ENCODE results near the gene PDE2A.

The PDE2A gene

GRCh38 chr11:72623052-72623451 is 51.2 kb downstream of the PDE2A start:
- H3K4me1 ChIP-seq (ENCODE audit: insufficient read depth, low read length) = peaks cover 8% of the 10 kb centered on the region; the same call in 1 of the 2 replicates
- no peaks in the 10 kb centered on the region for H3K9me3 ChIP-seq (ENCODE audit: control insufficient read depth, insufficient read depth, low read length)
- H3K9ac ChIP-seq (ENCODE audit: low read depth, low read length) = no peak overlapping the region
- H3K36me3 ChIP-seq (ENCODE audit: insufficient read depth, low read length) = no peaks in the 10 kb centered on the region

GRCh38 chr11:72621008-72621610 is 53.1 kb downstream of the PDE2A start:
- no peaks in the 10 kb centered on the region for H3K36me3 ChIP-seq (ENCODE audit: insufficient read depth, low read length)
- H3K9me3 ChIP-seq (ENCODE audit: control insufficient read depth, insufficient read depth, low read length) = no peaks in the 10 kb centered on the region
- peaks cover 16% of the 10 kb centered on the region; the same call in 1 of the 2 replicates for H3K4me1 ChIP-seq (ENCODE audit: insufficient read depth, low read length)
- H3K9ac ChIP-seq (ENCODE audit: low read depth, low read length) = no peak overlapping the region

- H3K9ac ChIP-seq (ENCODE audit: low read depth, low read length) = no peak overlapping the region
- no peaks in the 10 kb centered on the region for H3K36me3 ChIP-seq (ENCODE audit: insufficient read depth, low read length)
- H3K4me1 ChIP-seq (ENCODE audit: insufficient read depth, low read length) = peaks cover 8% of the 10 kb centered on the region; the same call in 1 of the 2 replicates
- H3K9me3 ChIP-seq (ENCODE audit: control insufficient read depth, insufficient read depth, low read length) = no peaks in the 10 kb centered on the region
Observed at GRCh38 chr11:72618803-72619202, 55.4 kb downstream of the PDE2A start.

GRCh38 chr11:72617080-72617762 is 57.0 kb downstream of the PDE2A start:
- Histone ChIP-seq H3K4me1 (ENCODE audit: insufficient read depth, low read length) (peaks cover 8% of the 10 kb centered on the region; the same call in 1 of the 2 replicates), H3K36me3 (ENCODE audit: insufficient read depth, low read length) (no peaks in the 10 kb centered on the region), H3K9me3 (ENCODE audit: control insufficient read depth, insufficient read depth, low read length) (no peaks in the 10 kb centered on the region)

GRCh38 chr11:72616655-72617054 is 57.6 kb downstream of the PDE2A start:
- Histone ChIP-seq H3K9ac (ENCODE audit: low read depth, low read length) (no peak overlapping the region), H3K36me3 (ENCODE audit: insufficient read depth, low read length) (no peaks in the 10 kb centered on the region), H3K4me1 (ENCODE audit: insufficient read depth, low read length) (peaks cover 8% of the 10 kb centered on the region; the same call in 1 of the 2 replicates), H3K9me3 (ENCODE audit: control insufficient read depth, insufficient read depth, low read length) (no peaks in the 10 kb centered on the region)

More at GRCh38 chr11:72617080-72617762, 57.0 kb downstream of the PDE2A start:
- H3K9ac ChIP-seq (ENCODE audit: low read depth, low read length) = no peak overlapping the region

GRCh38 chr11:72615329-72615728 is 58.9 kb downstream of the PDE2A start:
- Histone ChIP-seq H3K9me3 (ENCODE audit: control insufficient read depth, insufficient read depth, low read length) (no peaks in the 10 kb centered on the region), H3K4me1 (ENCODE audit: insufficient read depth, low read length) (peaks cover 8% of the 10 kb centered on the region; the same call in 1 of the 2 replicates), H3K36me3 (ENCODE audit: insufficient read depth, low read length) (no peaks in the 10 kb centered on the region), H3K9ac (ENCODE audit: low read depth, low read length) (no peak overlapping the region)

GRCh38 chr11:72614381-72614780 is 59.8 kb downstream of the PDE2A start:
- no peaks in the 10 kb centered on the region for H3K36me3 ChIP-seq (ENCODE audit: insufficient read depth, low read length)
- no peaks in the 10 kb centered on the region for H3K9me3 ChIP-seq (ENCODE audit: control insufficient read depth, insufficient read depth, low read length)
- peaks cover 8% of the 10 kb centered on the region; the same call in 1 of the 2 replicates for H3K4me1 ChIP-seq (ENCODE audit: insufficient read depth, low read length)
- H3K9ac ChIP-seq (ENCODE audit: low read depth, low read length) = no peak overlapping the region

GRCh38 chr11:72613977-72614376 is 60.2 kb downstream of the PDE2A start:
- Histone ChIP-seq H3K9me3 (ENCODE audit: control insufficient read depth, insufficient read depth, low read length) (no peaks in the 10 kb centered on the region), H3K9ac (ENCODE audit: low read depth, low read length) (no peak overlapping the region), H3K4me1 (ENCODE audit: insufficient read depth, low read length) (peaks cover 8% of the 10 kb centered on the region; the same call in 1 of the 2 replicates)

GRCh38 chr11:72613450-72613849 is 60.8 kb downstream of the PDE2A start:
- Histone ChIP-seq H3K36me3 (ENCODE audit: insufficient read depth, low read length) (no peaks in the 10 kb centered on the region), H3K9me3 (ENCODE audit: control insufficient read depth, insufficient read depth, low read length) (no peaks in the 10 kb centered on the region), H3K9ac (ENCODE audit: low read depth, low read length) (no peak overlapping the region), H3K4me1 (ENCODE audit: insufficient read depth, low read length) (peaks cover 8% of the 10 kb centered on the region; the same call in 1 of the 2 replicates)

More at GRCh38 chr11:72613977-72614376, 60.2 kb downstream of the PDE2A start:
- H3K36me3 ChIP-seq (ENCODE audit: insufficient read depth, low read length) = no peaks in the 10 kb centered on the region

- Histone ChIP-seq H3K36me3 (ENCODE audit: insufficient read depth, low read length) (no peaks in the 10 kb centered on the region), H3K9ac (ENCODE audit: low read depth, low read length) (no peak overlapping the region), H3K9me3 (ENCODE audit: control insufficient read depth, insufficient read depth, low read length) (no peaks in the 10 kb centered on the region), H3K4me1 (ENCODE audit: insufficient read depth, low read length) (no peaks in the 10 kb centered on the region)
Observed at GRCh38 chr11:72609476-72609875, 64.7 kb downstream of the PDE2A start.

GRCh38 chr11:72609045-72609444 is 65.2 kb downstream of the PDE2A start:
- Histone ChIP-seq H3K9ac (ENCODE audit: low read depth, low read length) (no peak overlapping the region), H3K4me1 (ENCODE audit: insufficient read depth, low read length) (no peaks in the 10 kb centered on the region), H3K9me3 (ENCODE audit: control insufficient read depth, insufficient read depth, low read length) (no peaks in the 10 kb centered on the region), H3K36me3 (ENCODE audit: insufficient read depth, low read length) (no peaks in the 10 kb centered on the region)

GRCh38 chr11:72607496-72607895 is 66.7 kb downstream of the PDE2A start:
- no peak overlapping the region for H3K9ac ChIP-seq (ENCODE audit: low read depth, low read length)
- H3K9me3 ChIP-seq (ENCODE audit: control insufficient read depth, insufficient read depth, low read length) = no peaks in the 10 kb centered on the region
- no peaks in the 10 kb centered on the region for H3K36me3 ChIP-seq (ENCODE audit: insufficient read depth, low read length)
- H3K4me1 ChIP-seq (ENCODE audit: insufficient read depth, low read length) = no peaks in the 10 kb centered on the region

- no peaks in the 10 kb centered on the region for H3K4me1 ChIP-seq (ENCODE audit: insufficient read depth, low read length)
- no peaks in the 10 kb centered on the region for H3K36me3 ChIP-seq (ENCODE audit: insufficient read depth, low read length)
- H3K9ac ChIP-seq (ENCODE audit: low read depth, low read length) = no peak overlapping the region
- no peaks in the 10 kb centered on the region for H3K9me3 ChIP-seq (ENCODE audit: control insufficient read depth, insufficient read depth, low read length)
Observed at GRCh38 chr11:72606748-72607468, 67.3 kb downstream of the PDE2A start.

- Histone ChIP-seq H3K36me3 (ENCODE audit: insufficient read depth, low read length) (no peaks in the 10 kb centered on the region), H3K9me3 (ENCODE audit: control insufficient read depth, insufficient read depth, low read length) (no peaks in the 10 kb centered on the region), H3K4me1 (ENCODE audit: insufficient read depth, low read length) (no peaks in the 10 kb centered on the region), H3K9ac (ENCODE audit: low read depth, low read length) (no peak overlapping the region)
Observed at GRCh38 chr11:72605973-72606747, 68.1 kb downstream of the PDE2A start.

All from ES-I3 (cell line).